SK-N-MC (cell line): ENCODE data around the gene AGAP3.

Source experiments
- DNase-seq: peaks from one replicate; pipeline ENCODE4 v3.0.0-alpha.2; 2011; ENCODE audit warnings: low read depth, low spot score
- H3K27ac ChIP-seq: fragments of 200-600 bp; sonication (generic); 2 replicates; pipeline ENCODE4 v1.5.1; 2016; ENCODE audit warnings: mixed run types
- H3K36me3 ChIP-seq: fragments of 200-600 bp; sonication (generic); 2 replicates; pipeline ENCODE4 v1.6.1; 2017; ENCODE audit warnings: antibody characterized with exemption, low read length, mixed read lengths; ENCODE audit not compliant: insufficient read depth
- H3K4me3 ChIP-seq: fragments of 200-600 bp; sonication (generic); 2 replicates; pipeline ENCODE4 v1.5.1; 2016
- H3K9ac ChIP-seq: fragments of 200-600 bp; sonication (generic); 2 replicates; pipeline ENCODE4 v1.8.0; 2017; ENCODE audit warnings: mixed run types, mixed read lengths; ENCODE audit not compliant: insufficient read length
- H3K9me3 ChIP-seq: fragments of 200-600 bp; sonication (generic); 2 replicates; pipeline ENCODE4 v1.6.1; 2017; ENCODE audit warnings: low read depth, mild to moderate bottlenecking, antibody characterized with exemption, low read length, moderate library complexity, mixed read lengths
- EZH2 ChIP-seq: fragments of 200-600 bp; sonication (generic); IDR thresholded peaks from one replicate; pipeline ENCODE4 v1.6.1; 2017; ENCODE audit warnings: antibody characterized with exemption
- FOXP2 ChIP-seq: optimal IDR thresholded peaks from 2 replicates; pipeline ENCODE3; 2011; ENCODE audit warnings: mild to moderate bottlenecking, moderate library complexity; ENCODE audit not compliant: insufficient read depth; ENCODE audit errors: extremely low read length, control extremely low read depth
- POLR2AphosphoS5 ChIP-seq: IDR thresholded peaks from 2 replicates; pipeline ENCODE4 v1.6.1; 2012; ENCODE audit warnings: mild to moderate bottlenecking, low read depth, low read length, borderline replicate concordance

The AGAP3 gene

GRCh38 chr7:151186640-151187408 lies 100.5 kb downstream of the AGAP3 start, which contains the start of gene ASB10:
TSS of gene ASB10 (minus strand) at chr7:151187250. CDS start at chr7:151187130, 120 bp downstream.
- Histone ChIP-seq H3K27ac (no peak within 1 kb of the TSS), H3K9me3 (no peaks in the 10 kb centered on the region), H3K4me3 (no peak within 1 kb of the TSS), H3K36me3 (no peaks in the 10 kb centered on the region), H3K9ac (no peak within 1 kb of the TSS)
- no peak for DNase-seq
- no peak for TF ChIP-seq FOXP2
- no peak for TF ChIP-seq EZH2
- no peak for TF ChIP-seq POLR2AphosphoS5

DNA sequence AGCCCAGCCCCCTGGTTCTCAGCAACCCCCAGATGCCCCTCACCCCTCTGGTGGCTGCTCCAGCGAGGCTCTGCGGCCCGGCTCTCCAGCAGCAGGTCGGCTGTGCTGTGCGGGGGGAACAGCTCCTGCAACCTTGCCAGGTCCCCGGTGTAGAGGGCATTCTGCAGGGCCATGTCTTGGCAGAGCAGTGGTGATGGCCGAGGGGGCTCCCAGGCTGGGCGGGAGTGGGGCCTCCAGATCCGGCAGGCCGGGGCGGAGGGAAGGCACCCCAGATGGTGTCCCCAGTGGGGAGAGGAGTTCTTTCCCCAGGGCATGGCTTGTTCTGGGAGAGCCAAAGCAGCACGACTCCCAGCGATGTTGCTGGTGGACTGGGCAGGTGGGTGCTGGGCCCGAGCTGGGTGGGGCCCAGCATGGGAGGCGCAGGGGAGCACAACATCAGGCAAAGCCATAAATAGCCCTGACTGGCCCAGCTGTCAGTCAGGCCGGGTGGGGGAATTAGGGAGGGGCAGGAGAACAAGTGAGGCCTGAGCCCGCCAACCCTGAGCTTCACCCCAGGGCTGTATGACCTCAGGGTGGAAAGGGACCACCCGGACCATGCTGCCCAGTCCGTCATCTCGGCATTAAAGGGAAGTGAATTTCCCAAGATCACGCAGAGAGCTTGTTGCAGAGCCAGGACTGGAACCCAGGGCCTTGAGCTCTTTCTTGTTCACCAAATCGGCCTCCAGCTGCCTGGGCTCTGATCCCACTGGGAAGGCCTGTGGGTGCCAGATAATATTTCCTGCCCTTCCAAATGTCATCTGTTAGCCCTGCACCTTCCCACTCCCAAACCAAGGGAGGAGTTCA lies 101.4 kb downstream of the AGAP3 start:
- Histone ChIP-seq H3K27ac (no peak overlapping the region), H3K9me3 (no peaks in the 10 kb centered on the region), H3K36me3 (no peaks in the 10 kb centered on the region), H3K4me3 (no peak overlapping the region), H3K9ac (no peak overlapping the region)
- TF ChIP-seq POLR2AphosphoS5 (no peak), FOXP2 (no peak), EZH2 (no peak)
- DNase-seq = no peak

DNA sequence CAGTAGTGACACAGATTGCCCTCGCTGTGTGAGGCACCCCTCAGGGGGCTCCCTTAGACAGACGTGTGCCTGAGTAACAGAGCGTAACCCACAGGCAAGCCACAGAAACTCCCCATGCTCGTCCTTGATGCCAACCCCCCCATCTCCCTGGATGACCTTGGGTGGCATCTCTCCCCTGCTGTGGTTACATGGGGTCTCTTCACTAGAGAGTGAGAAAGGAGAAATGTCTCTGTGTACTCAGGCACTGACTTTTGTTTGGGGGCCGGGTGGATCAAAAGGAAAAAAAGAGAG lies 101.9 kb downstream of the AGAP3 start:
- no peak for TF ChIP-seq FOXP2
- TF ChIP-seq POLR2AphosphoS5 = no peak
- no peak for TF ChIP-seq EZH2
- no peak overlapping the region for H3K4me3 ChIP-seq
- H3K27ac ChIP-seq = no peak overlapping the region
- H3K36me3 ChIP-seq = no peaks in the 10 kb centered on the region
- DNase-seq = no peak
- no peak overlapping the region for H3K9ac ChIP-seq
- H3K9me3 ChIP-seq = no peaks in the 10 kb centered on the region

DNA sequence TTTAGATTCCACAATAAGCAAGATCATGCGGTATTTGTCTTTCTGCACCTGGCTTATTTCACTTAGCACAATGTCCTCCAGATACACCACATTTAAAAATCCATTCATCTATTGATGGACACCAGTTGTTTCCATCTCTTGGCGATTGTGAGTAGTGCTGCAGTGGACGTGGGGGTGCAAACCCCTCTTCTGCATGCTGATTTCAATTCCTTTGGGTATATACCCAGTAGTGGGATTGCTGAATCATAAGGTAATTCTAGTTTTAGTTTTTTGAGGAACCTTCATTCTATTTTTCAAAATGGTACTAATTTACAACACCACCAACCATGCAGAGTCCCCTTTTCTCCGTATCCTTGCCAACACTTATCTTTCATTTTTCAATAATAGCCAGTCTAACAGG lies 102.8 kb downstream of the AGAP3 start:
- Histone ChIP-seq H3K4me3 (no peak overlapping the region), H3K9me3 (no peaks in the 10 kb centered on the region), H3K36me3 (no peaks in the 10 kb centered on the region), H3K27ac (no peak overlapping the region), H3K9ac (no peak overlapping the region)
- TF ChIP-seq POLR2AphosphoS5 = no peak
- no peak for TF ChIP-seq EZH2
- TF ChIP-seq FOXP2 = no peak
- no peak for DNase-seq

DNA sequence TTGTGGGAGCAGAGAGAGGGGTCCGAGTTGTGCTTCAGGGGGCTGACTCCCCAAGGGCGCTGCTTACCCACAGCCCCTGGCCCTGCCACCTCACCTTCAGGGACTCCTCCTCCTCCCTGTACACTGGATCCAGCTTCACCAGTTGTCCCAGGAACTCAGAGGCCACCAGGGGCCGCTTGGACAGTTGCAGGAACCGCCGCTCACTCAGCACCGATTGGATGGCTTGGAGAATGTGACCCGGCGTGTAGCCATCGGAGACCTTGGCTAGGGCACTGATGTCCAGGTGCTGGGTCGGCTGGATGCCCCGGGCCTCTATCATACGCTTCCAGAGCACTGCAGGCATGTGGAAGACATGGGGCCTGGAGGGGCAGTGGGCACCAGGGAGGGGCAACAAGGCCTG lies 105.3 kb downstream of the AGAP3 start:
- H3K36me3 ChIP-seq = no peaks in the 10 kb centered on the region
- no peak for DNase-seq
- no peak overlapping the region for H3K9ac ChIP-seq

DNA sequence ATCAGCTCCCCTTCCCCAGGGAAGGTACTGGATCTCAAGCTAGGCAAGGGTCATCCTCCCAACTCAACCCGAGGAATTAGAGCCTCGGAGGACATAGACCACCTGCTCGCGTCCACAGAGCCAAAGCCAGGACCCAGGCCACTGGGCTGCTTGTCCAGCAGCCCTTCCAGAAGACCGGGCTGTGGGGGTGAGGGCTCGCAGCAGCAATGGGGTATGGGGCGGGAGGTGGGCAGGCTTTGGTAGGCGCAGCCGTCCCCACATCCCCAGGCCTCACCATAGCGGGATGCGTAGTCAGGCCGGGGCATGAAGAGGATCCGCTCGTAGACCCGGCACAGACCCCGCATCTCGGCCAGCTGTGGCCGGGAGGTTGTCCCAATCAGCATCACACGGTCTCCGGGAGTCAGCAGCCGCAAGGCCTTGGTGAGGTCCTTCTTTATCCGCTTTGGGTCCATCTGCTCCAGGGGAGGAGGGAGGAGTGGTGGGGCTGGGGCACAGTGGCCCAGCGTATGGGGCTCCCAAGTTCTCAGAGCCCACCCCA lies 105.8 kb downstream of the AGAP3 start:
- no peaks in the 10 kb centered on the region for H3K9me3 ChIP-seq
- no peak overlapping the region for H3K27ac ChIP-seq
- TF ChIP-seq POLR2AphosphoS5 (no peak), EZH2 (no peak), FOXP2 (no peak)
- no peaks in the 10 kb centered on the region for H3K36me3 ChIP-seq
- H3K4me3 ChIP-seq = no peak overlapping the region
- no peak overlapping the region for H3K9ac ChIP-seq
- no peak for DNase-seq

More for the DNA sequence above, 105.3 kb downstream of the AGAP3 start:
- no peak overlapping the region for H3K27ac ChIP-seq
- TF ChIP-seq POLR2AphosphoS5 (no peak), EZH2 (no peak), FOXP2 (no peak)
- H3K9me3 ChIP-seq = no peaks in the 10 kb centered on the region
- H3K4me3 ChIP-seq = no peak overlapping the region

- Histone ChIP-seq H3K9ac (no peak overlapping the region), H3K9me3 (no peaks in the 10 kb centered on the region), H3K27ac (no peak overlapping the region), H3K36me3 (no peaks in the 10 kb centered on the region), H3K4me3 (no peak overlapping the region)
- DNase-seq = no peak
- no peak for TF ChIP-seq POLR2AphosphoS5
- TF ChIP-seq EZH2 = no peak
- no peak for TF ChIP-seq FOXP2
Measured at GRCh38 chr7:151193203-151193978, 107.1 kb downstream of the AGAP3 start.
